Stimulated activated CD4-positive, alpha-beta T cell treated with anti-CD3 and anti-CD28 coated beads, Interleukin-1b, Interleukin-23, amount 100 ng/mL, for 1 hour (primary cell): ENCODE measurements around the gene MUC5AC.

Experiments
- DNase-seq, 2 donors: peaks; one replicate each; pipeline ENCODE4 v3.0.0-alpha.2; 2020; ENCODE audit warnings: low read depth in 2 of 2

Gene MUC5AC

DNA sequence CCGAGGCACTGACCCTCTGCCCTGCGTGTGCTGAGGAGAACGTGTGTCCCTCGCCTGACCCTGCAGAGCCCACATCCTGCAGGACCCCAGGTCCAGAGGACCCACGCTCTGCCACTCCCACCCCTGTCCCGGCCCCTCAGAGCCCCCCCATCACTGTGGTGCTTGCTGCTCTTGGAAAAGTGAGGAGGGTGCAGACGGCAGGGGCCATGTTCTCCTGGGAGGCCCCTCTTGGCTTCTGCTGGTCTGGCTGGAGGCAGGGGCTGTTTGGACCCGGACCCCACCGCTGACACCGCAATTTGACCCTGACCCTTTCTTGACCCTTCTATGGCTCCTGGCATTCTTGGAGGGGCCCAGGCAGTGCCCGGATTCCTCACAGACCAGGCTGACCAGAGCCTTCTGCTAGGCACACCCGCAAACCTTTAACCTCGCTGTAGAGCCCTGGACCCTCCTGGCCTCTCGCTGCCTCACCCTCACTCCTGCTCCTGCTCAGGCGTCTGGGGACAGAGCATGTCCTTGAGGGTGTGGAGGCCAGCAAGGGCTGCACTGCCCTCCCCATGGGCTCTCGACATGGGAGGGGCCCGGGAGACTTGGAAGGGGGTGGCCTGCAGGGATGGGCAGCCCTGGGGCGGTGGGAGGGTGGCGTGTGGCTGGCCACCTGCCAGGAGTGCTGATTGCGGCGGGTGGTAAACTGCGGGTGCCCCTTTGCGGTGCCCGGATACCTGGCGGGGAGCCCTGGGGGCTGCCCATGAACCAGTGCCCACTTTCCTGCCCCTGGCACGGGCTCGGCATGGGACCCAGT is 37.0 kb upstream of the MUC5AC start:
- DNase-seq: no peak

DNA sequence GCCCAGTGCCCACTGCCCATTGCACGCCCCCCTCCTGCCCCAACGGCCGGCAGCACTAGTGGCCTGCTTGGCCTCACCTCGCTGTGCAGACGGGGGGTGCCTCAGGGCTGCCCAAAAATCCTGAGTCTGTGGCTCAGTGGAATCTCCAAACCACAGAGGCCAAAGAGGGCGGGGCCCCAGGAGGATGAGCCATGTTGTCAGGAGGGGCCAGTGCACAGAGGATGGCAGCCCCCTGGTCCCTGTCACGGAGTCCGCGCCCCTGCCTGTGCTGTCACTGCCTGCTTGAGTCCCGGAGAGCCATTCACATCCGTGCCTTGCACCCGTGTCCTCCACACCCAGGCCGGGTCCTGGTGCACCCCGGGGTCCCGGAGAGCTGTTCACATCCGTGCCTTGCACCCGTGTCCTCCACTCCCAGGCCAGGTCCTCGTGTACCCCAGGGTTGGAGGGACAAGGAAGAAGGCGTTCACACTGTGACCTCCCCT is 36.4 kb upstream of the MUC5AC start:
- no peak for DNase-seq

- no peak for DNase-seq
Observed at GRCh38 chr11:1121813-1122663, 35.7 kb upstream of the MUC5AC start.

GRCh38 chr11:1122664-1123002 is 35.1 kb upstream of the MUC5AC start:
- DNase-seq: no peak

GRCh38 chr11:1123970-1124369 is 33.8 kb upstream of the MUC5AC start:
- no peak for DNase-seq

DNA sequence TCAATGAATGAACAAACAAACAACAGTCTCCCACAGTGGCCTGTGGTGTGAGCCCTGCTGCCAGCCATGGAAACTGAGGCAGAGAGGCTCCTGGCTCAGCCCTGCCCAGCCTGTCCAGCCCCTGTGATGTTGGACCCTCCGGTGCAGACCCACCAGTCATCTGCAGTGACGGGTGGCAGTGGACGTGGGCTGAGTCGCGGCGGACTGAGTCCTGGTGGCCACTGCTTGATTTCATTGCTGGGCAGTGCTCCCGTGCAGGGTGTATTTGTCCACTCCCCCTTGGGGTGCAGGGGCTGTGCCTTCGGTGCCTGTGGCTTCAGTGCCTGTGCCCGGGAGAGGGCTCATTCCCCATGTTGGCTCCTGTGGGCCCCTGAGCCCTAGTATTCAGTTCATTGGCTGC is 31.9 kb upstream of the MUC5AC start:
- no peak for DNase-seq

- DNase-seq: no peak
Observed at GRCh38 chr11:1126491-1126926, 31.2 kb upstream of the MUC5AC start.

GRCh38 chr11:1126935-1127663 is 30.7 kb upstream of the MUC5AC start:
- no peak for DNase-seq

GRCh38 chr11:1127664-1128162 is 30.0 kb upstream of the MUC5AC start:
- no peak for DNase-seq

- DNase-seq: no peak
Observed at GRCh38 chr11:1128311-1129142, 29.2 kb upstream of the MUC5AC start.

- DNase-seq: no peak
Observed at GRCh38 chr11:1129143-1129610, 28.6 kb upstream of the MUC5AC start.

DNA sequence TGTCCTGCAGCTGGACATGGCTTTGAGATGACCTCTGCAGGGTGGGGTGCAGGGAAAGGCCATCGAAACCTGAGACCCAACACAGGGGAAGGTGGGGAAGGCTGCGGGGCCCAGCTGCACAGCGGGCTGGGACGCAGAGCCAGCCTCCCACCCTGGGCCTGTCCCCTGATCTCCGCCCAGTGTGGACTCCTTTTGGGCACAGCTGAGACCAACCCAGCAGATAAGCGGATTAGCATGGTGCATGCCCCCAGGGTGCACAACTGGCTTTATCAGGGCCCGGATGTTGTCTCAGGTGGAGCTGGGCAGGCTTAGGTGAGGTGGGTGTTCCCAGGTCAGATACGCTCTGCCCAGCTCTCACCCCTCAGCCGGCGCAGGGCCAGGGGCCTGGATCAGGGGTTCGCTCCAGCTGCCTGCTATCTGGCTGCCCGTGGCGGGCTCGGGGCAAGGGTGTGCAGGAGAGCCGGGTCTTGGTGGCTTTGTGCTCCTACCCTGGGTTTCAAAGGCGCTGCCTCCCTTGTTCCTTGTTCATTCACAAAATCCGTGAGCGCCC is 28.1 kb upstream of the MUC5AC start:
- no peak for DNase-seq

- DNase-seq: no peak
Observed at GRCh38 chr11:1130276-1131032, 27.3 kb upstream of the MUC5AC start.

- DNase-seq: no peak
Observed at GRCh38 chr11:1131033-1131911, 26.5 kb upstream of the MUC5AC start.

DNA sequence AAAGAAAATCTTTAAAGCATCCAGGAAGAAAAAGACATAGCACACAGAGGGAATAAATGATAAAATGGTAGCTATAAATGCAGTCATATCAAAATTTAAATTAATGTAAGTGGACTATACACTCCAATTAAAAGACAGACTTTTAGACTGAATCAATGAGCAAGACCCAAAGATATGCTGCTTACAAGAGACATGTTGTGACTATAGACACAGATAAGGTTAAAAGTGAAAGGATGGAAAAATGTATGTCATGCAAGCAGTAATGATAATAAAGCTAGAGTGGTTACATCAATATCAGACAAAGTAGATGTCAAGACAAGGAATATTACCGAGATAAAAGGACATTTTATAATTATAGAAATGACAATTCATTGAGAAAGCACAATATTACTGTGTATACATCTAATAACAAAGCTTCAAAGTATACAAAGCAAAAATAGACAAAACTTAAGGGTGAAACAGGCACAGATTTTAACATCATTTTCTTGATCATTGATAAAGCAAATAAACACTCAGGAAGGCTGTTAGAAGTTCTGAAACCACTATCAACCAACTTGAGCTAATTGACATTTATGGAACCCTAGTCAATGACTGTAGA is 22.8 kb upstream of the MUC5AC start:
- DNase-seq: no peak

DNA sequence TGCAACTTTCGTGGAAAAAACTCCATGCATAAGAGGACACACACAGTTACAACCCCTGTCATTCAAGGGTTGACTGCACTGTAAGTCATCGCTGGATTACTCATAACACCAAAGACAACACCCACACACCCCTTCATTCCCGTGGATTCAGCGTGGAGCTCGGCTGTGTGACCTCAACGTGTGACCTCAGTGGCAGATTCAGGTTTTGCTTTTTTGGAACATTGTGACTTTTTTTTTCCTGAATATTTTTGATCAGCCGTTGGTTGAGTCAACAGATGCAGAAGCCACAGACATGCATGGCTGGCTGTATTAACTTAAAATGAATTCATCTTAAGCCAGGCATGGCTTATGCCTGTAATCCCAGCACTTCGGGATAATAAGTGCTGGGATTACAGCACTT is 19.7 kb upstream of the MUC5AC start:
- DNase-seq: no peak

- DNase-seq: no peak
Observed at GRCh38 chr11:1139441-1140083, 18.2 kb upstream of the MUC5AC start.
